CD4-positive, alpha-beta memory T cell (primary cell): ENCODE results near the gene UQCRC2. TPM values are rescaled to one million over a fixed set of nuclear protein-coding genes. Genes with fewer than 3 reads are reported as not detected.

Source experiments
- CTCF ChIA-PET: fragments of 350-600 bp; sonication (Branson Sonifier 250); formaldehyde crosslinking; loops from one replicate; lab custom pipeline; 2021; ENCODE audit warnings: inconsistent platforms; ENCODE audit not compliant: partially characterized antibody; lab: Charles Lee
- POLR2A ChIA-PET: fragments of 350-600 bp; sonication (Branson Sonifier 250); formaldehyde crosslinking; loops from one replicate; lab custom pipeline; 2021; ENCODE audit not compliant: partially characterized antibody; lab: Charles Lee
- DNase-seq, 5 donors: peaks; one replicate each; pipeline versions ENCODE4 v3.0.0 to v3.0.0-alpha.2; 2020 to 2022; ENCODE audit warnings: mixed read lengths in 1 of 5
- H3K27ac ChIP-seq: one replicate; pipeline ENCODE4 v1.7.0; 2013; ENCODE audit warnings: low read depth, low read length
- H3K27me3 ChIP-seq: 2 replicates; pipeline ENCODE4 v1.7.0; 2013; ENCODE audit warnings: mild to moderate bottlenecking, low read length, moderate library complexity; ENCODE audit not compliant: insufficient read depth
- H3K36me3 ChIP-seq: 2 replicates; pipeline ENCODE4 v1.7.0; 2013; ENCODE audit warnings: mild to moderate bottlenecking, low read length, moderate library complexity; ENCODE audit not compliant: insufficient read depth
- H3K4me1 ChIP-seq: 2 replicates; pipeline ENCODE4 v1.7.0; 2013; ENCODE audit warnings: mild to moderate bottlenecking, low read length, moderate library complexity; ENCODE audit not compliant: insufficient read depth
- H3K4me3 ChIP-seq, 2 donors: one replicate each; pipeline ENCODE4 v1.7.0; 2013; ENCODE audit warnings: low read length in 2 of 2, mild to moderate bottlenecking in 1 of 2
- H3K9me3 ChIP-seq, 2 donors: one replicate each; pipeline ENCODE4 v1.7.0; 2013; ENCODE audit warnings: low read length in 2 of 2, control low read depth in 1 of 2; ENCODE audit not compliant: control insufficient read depth in 1 of 2
- H3K27ac Mint-ChIP-seq, 7 donors: one replicate each; pipeline ENCODE4 v1.8.0; 2020 to 2021; ENCODE audit warnings: mixed read lengths in 7 of 7, mild to moderate bottlenecking in 6 of 7, inconsistent platforms in 3 of 7, moderate library complexity in 3 of 7
- H3K27me3 Mint-ChIP-seq, 2 donors: one replicate each; pipeline ENCODE4 v1.8.0; 2020 to 2021; ENCODE audit warnings: mixed read lengths in 2 of 2
- H3K36me3 Mint-ChIP-seq, 2 donors: one replicate each; pipeline ENCODE4 v1.8.0; 2020 to 2021; ENCODE audit warnings: mixed read lengths in 2 of 2, inconsistent platforms in 1 of 2, mild to moderate bottlenecking in 1 of 2
- H3K4me1 Mint-ChIP-seq, 4 donors: one replicate each; pipeline ENCODE4 v1.8.0; 2020 to 2021; ENCODE audit warnings: mixed read lengths in 4 of 4, mild to moderate bottlenecking in 1 of 4
- H3K4me3 Mint-ChIP-seq, 8 donors: one replicate each; pipeline ENCODE4 v1.8.0; 2020 to 2021; ENCODE audit warnings: mixed read lengths in 8 of 8, mild to moderate bottlenecking in 7 of 8, moderate library complexity in 6 of 8, inconsistent platforms in 3 of 8
- H3K9me3 Mint-ChIP-seq, 8 donors: one replicate each; pipeline ENCODE4 v1.8.0; 2020 to 2021; ENCODE audit warnings: mixed read lengths in 8 of 8, mild to moderate bottlenecking in 5 of 8, inconsistent platforms in 3 of 8, moderate library complexity in 1 of 8
- intact Hi-C: fragments of 100-400 bp; cut with micrococcal nuclease; formaldehyde crosslinking; loops from one replicate; pipeline ENCODE4 v1.15.1; 2023
- polyA plus RNA-seq, 2 donors: library from polyadenylated mRNA; unstranded; fragments of 300-500 nt; fragmentation: Illumina TruSeq; gene quantifications; one replicate each; pipeline ENCODE4 v1.2.3, GENCODE V29; 2021
- total RNA-seq, 2 experiments: library from RNA; stranded (reverse); gene quantifications; one replicate each; pipeline ENCODE4 v1.2.3, GENCODE V29; 2021

Gene UQCRC2
- total and polyA plus RNA-seq, 4 experiments from 2014 or later = 156 to 258 (median 173) TPM

- Histone ChIP-seq H3K4me3 (no peak overlapping the region), H3K36me3 (no peaks in the 10 kb centered on the region), H3K27ac (no peak overlapping the region), H3K27me3 (no peaks in the 10 kb centered on the region), H3K4me1 (peaks cover 4% of the 10 kb centered on the region), H3K9me3 (no peaks in the 10 kb centered on the region)
- no peak for DNase-seq
- CTCF ChIA-PET = no interaction called here
- intact Hi-C loops = no loop called here
- Mint-ChIP-seq H3K27me3 (no peaks in the 10 kb centered on the region), H3K4me1 (peaks cover 28 to 32% (median 28%) of the 10 kb centered on the region in 4 donors), H3K4me3 (no peak overlapping the region), H3K9me3 (no peaks in the 10 kb centered on the region), H3K27ac (peak overlapping the region in 1 of 7 donors; percentile 57), H3K36me3 (peaks cover 20 to 23% of the 10 kb centered on the region in 2 donors)
- POLR2A ChIA-PET = no interaction called here
These were observed 76.5 kb downstream of the UQCRC2 start for GRCh38 chr16:22029632-22030031.

- POLR2A ChIA-PET = no interaction called here
- Histone ChIP-seq H3K4me3 (no peak overlapping the region), H3K27me3 (no peaks in the 10 kb centered on the region), H3K4me1 (peaks cover 4% of the 10 kb centered on the region), H3K27ac (no peak overlapping the region), H3K9me3 (no peaks in the 10 kb centered on the region), H3K36me3 (no peaks in the 10 kb centered on the region)
- H3K27ac Mint-ChIP-seq = peak overlapping the region in 1 of 7 donors; percentile 57
- no peak for DNase-seq
- no peaks in the 10 kb centered on the region for H3K9me3 Mint-ChIP-seq
- intact Hi-C loops = no loop called here
- peaks cover 23% of the 10 kb centered on the region in 2 donors for H3K36me3 Mint-ChIP-seq
- CTCF ChIA-PET = interaction anchor here (1.5 kb wide), 1 partner anchor 270 kb away, joined by 3 read pairs; no protein-coding TSS in a partner anchor
- no peak overlapping the region for H3K4me3 Mint-ChIP-seq
- peaks cover 30 to 38% (median 32%) of the 10 kb centered on the region in 4 donors for H3K4me1 Mint-ChIP-seq
- H3K27me3 Mint-ChIP-seq = no peaks in the 10 kb centered on the region
These were observed 77.1 kb downstream of the UQCRC2 start for GRCh38 chr16:22030087-22030812.

GRCh38 chr16:22031483-22032083 is 78.4 kb downstream of the UQCRC2 start:
- intact Hi-C loops = no loop called here
- Mint-ChIP-seq H3K9me3 (no peaks in the 10 kb centered on the region), H3K4me1 (peaks cover 23 to 32% (median 25%) of the 10 kb centered on the region in 4 donors), H3K27me3 (no peaks in the 10 kb centered on the region), H3K4me3 (no peak overlapping the region), H3K27ac (peak overlapping the region in 1 of 7 donors; percentile 68), H3K36me3 (peaks cover 25 to 28% of the 10 kb centered on the region in 2 donors)
- no peaks in the 10 kb centered on the region for H3K9me3 ChIP-seq
- H3K4me3 ChIP-seq = no peak overlapping the region
- ChIA-PET POLR2A (no interaction called here), CTCF (interaction anchor here (1.5 kb wide), 1 partner anchor 269 kb away, joined by 3 read pairs; no protein-coding TSS in a partner anchor)
- no peaks in the 10 kb centered on the region for H3K27me3 ChIP-seq
- peaks cover 4% of the 10 kb centered on the region for H3K4me1 ChIP-seq
- H3K36me3 ChIP-seq = no peaks in the 10 kb centered on the region
- no peak for DNase-seq
- no peak overlapping the region for H3K27ac ChIP-seq

Other genes starting within 250 kb of the UQCRC2 start
- gene NPIPB4, start 95.6 kb upstream of the UQCRC2 start, total RNA-seq = 100 to 1,000 TPM; 216 to 271 TPM
- 10 to 100 TPM in 1 of 2 donors, 1 to 10 TPM in 1; 1.8 to 17.0 TPM for gene NPIPB4, start 95.6 kb upstream of the UQCRC2 start, polyA plus RNA-seq
- not detected for gene PDZD9, start 47.8 kb downstream of the UQCRC2 start, total RNA-seq
- under 1 TPM; 0.30 to 0.37 TPM for gene PDZD9, start 47.8 kb downstream of the UQCRC2 start, polyA plus RNA-seq
- gene MOSMO, start 54.8 kb downstream of the UQCRC2 start, total RNA-seq = 10 to 100 TPM; 21.9 to 23.4 TPM
- 1 to 10 TPM; 3.2 to 6.3 TPM for gene MOSMO, start 54.8 kb downstream of the UQCRC2 start, polyA plus RNA-seq
- under 1 TPM; 0.33 to 0.41 TPM for gene VWA3A, start 139.2 kb downstream of the UQCRC2 start, total RNA-seq
- gene VWA3A, start 139.2 kb downstream of the UQCRC2 start, polyA plus RNA-seq = not detected
- gene SDR42E2, start 209.1 kb downstream of the UQCRC2 start, total RNA-seq = under 1 TPM; 0.55 to 0.73 TPM
- gene SDR42E2, start 209.1 kb downstream of the UQCRC2 start, polyA plus RNA-seq = under 1 TPM; 0.11 to 0.88 TPM